Stimulated activated CD4-positive, alpha-beta T cell treated with anti-CD3 and anti-CD28 coated beads, Interleukin-15, amount 100 ng/mL, for 24 hours (primary cell): Measurements from ENCODE around the gene NKX2-1.
"Not testable (repeated sequence)": the region's sequence is repeated elsewhere in the genome, so short reads cannot be mapped to it uniquely, and the experiment has no call there.

Source experiments
- DNase-seq: peaks from one replicate; pipeline ENCODE4 v3.0.0-alpha.2; 2020

The NKX2-1 gene

GRCh38 chr14:36519431-36520321 is at the start of gene NKX2-1:
TSS of gene NKX2-1 (minus strand) at chr14:36520232. CDS start at chr14:36520129, 103 bp downstream.
- peak; percentile 25 for DNase-seq

GRCh38 chr14:36556811-36557433 is 36.9 kb upstream of the NKX2-1 start:
- DNase-seq: peak; percentile 50

GRCh38 chr14:36555998-36556743 is 36.1 kb upstream of the NKX2-1 start:
- no peak for DNase-seq

- peak; percentile 4 for DNase-seq
Measured at GRCh38 chr14:36553656-36554260, 33.7 kb upstream of the NKX2-1 start.

- no peak for DNase-seq
Measured at GRCh38 chr14:36550899-36551298, 30.9 kb upstream of the NKX2-1 start.

- not testable (repeated sequence) for DNase-seq
Measured at GRCh38 chr14:36544280-36544679, 24.2 kb upstream of the NKX2-1 start.

GRCh38 chr14:36538051-36538450 is 18.0 kb upstream of the NKX2-1 start:
- DNase-seq: no peak

GRCh38 chr14:36529062-36529461 is 9.0 kb upstream of the NKX2-1 start:
- DNase-seq: no peak

GRCh38 chr14:36525746-36526099 is 5.7 kb upstream of the NKX2-1 start:
- no peak for DNase-seq

- peak; percentile 54 for DNase-seq
Measured at GRCh38 chr14:36524874-36525745, 5.1 kb upstream of the NKX2-1 start.

- no peak for DNase-seq
Measured at GRCh38 chr14:36524220-36524837, 4.3 kb upstream of the NKX2-1 start.

- DNase-seq: no peak
Measured at GRCh38 chr14:36522972-36523715, 3.1 kb upstream of the NKX2-1 start.

- DNase-seq: no peak
Measured at GRCh38 chr14:36522347-36522971, 2.4 kb upstream of the NKX2-1 start.

GRCh38 chr14:36521598-36522345 is 1.7 kb upstream of the NKX2-1 start:
- no peak for DNase-seq

GRCh38 chr14:36520601-36521525 is 831 bp upstream of the NKX2-1 start:
- DNase-seq: peak; percentile 41

GRCh38 chr14:36518586-36519430 is 1.2 kb downstream of the NKX2-1 start:
- peak; percentile 22 for DNase-seq

GRCh38 chr14:36518031-36518585 is 1.9 kb downstream of the NKX2-1 start:
- DNase-seq: no peak
